Sigmoid colon (tissue), 7 donors: ENCODE measurements around the gene MAP3K7CL. TPM values are rescaled to one million over a fixed set of nuclear protein-coding genes. Genes with fewer than 3 reads are reported as not detected.

Experiments used
- DNase-seq: peaks from one replicate; pipeline ENCODE4 v3.0.0-alpha.2; 2019
- H3K27ac ChIP-seq, 4 donors: fragments of 200-600 bp; sonication (generic); one replicate each; pipeline ENCODE4 v1.5.1; 2016 to 2019; ENCODE audit warnings: mild to moderate bottlenecking in 1 of 4
- H3K27me3 ChIP-seq, 3 donors: fragments of 200-600 bp; sonication (generic); one replicate each; pipeline ENCODE4 v1.5.1; 2019; ENCODE audit warnings: mild to moderate bottlenecking in 1 of 3
- H3K36me3 ChIP-seq, 4 donors: fragments of 200-600 bp; sonication (generic); one replicate each; pipeline ENCODE4 v1.5.1; 2016 to 2019
- H3K4me1 ChIP-seq, 4 donors: fragments of 200-600 bp; sonication (generic); one replicate each; pipeline ENCODE4 v1.5.1; 2017 to 2019
- H3K4me3 ChIP-seq, 4 donors: fragments of 200-600 bp; sonication (generic); one replicate each; pipeline ENCODE4 v1.5.1; 2017 to 2019; ENCODE audit warnings: mild to moderate bottlenecking in 2 of 4, moderate library complexity in 1 of 4
- H3K9me3 ChIP-seq, 4 donors: fragments of 200-600 bp in 3 of 4; sonication (generic) in 3 of 4; one replicate each; pipeline versions ENCODE4 v1.5.1 to v1.6.1; 2013 to 2019
- CTCF ChIP-seq, 4 experiments: fragments of 450-650 bp in 3 of 4; fragments of 200-600 bp in 1 of 4; IDR thresholded peaks; one replicate each; pipeline ENCODE4 v1.5.1; 2016 to 2019; ENCODE audit warnings: antibody characterized with exemption in 4 of 4, mild to moderate bottlenecking in 3 of 4, moderate library complexity in 2 of 4
- EP300 ChIP-seq, 4 donors: sonication (generic); formaldehyde crosslinking; IDR thresholded peaks; one replicate each; pipeline ENCODE4 v1.6.1; 2017; ENCODE audit warnings: antibody characterized with exemption in 4 of 4
- POLR2A ChIP-seq, 2 donors: fragments of 450-650 bp; IDR thresholded peaks; one replicate each; pipeline ENCODE4 v1.6.1; 2016; ENCODE audit warnings: antibody characterized with exemption in 2 of 2, mild to moderate bottlenecking in 2 of 2, moderate library complexity in 2 of 2
- POLR2AphosphoS5 ChIP-seq, 4 donors: sonication (generic); formaldehyde crosslinking; IDR thresholded peaks; one replicate each; pipeline ENCODE4 v1.6.1; 2017; ENCODE audit warnings: antibody characterized with exemption in 4 of 4
- WGBS, 2 donors: extraction: QIAGEN DNeasy Blood & Tissue Kit; methylation state at CpG; one replicate each; pipeline ENCODE4 v1.1.7; 2013; 5-methylcytosine and 5-hydroxymethylcytosine counted together
- intact Hi-C: fragments of 100-400 bp; cut with DNase I; formaldehyde crosslinking; loops from one replicate; pipeline ENCODE4 v1.15.1; 2023
- polyA plus RNA-seq, 3 donors: library from polyadenylated mRNA; stranded (reverse); fragments of 200-250 nt; gene quantifications; one replicate each; pipeline ENCODE4 v1.2.3, GENCODE V29; 2013
- total RNA-seq, 4 donors: library from RNA; depleted of rRNA; stranded (reverse); fragments of >200 nt; gene quantifications; one replicate each; pipeline ENCODE4 v1.1.0, GENCODE V29; 2016
- donor health status: healthy with polysubstance abuse.
- donor health status: Bipolar disorder and iron deficiency.
- donor health status: healthy.

MAP3K7CL gene
- total and polyA plus RNA-seq, 7 donors = 2.3 to 12.2 (median 4.6) TPM

GRCh38 chr21:29114765-29115500 is 15.5 kb upstream of the MAP3K7CL start:
- Histone ChIP-seq H3K4me1 (no peaks in the 10 kb centered on the region), H3K9me3 (no peaks in the 10 kb centered on the region), H3K4me3 (no peak overlapping the region), H3K36me3 (no peaks in the 10 kb centered on the region), H3K27ac (no peak overlapping the region), H3K27me3 (no peaks in the 10 kb centered on the region)
- intact Hi-C loops = no loop called here
- WGBS, 2 donors = 83% methylated on average over 5 of the region's 5 CpGs
- no peak for TF ChIP-seq POLR2A (IDR thresholded peaks at IDR 0.05)
- no peak for TF ChIP-seq EP300 (IDR thresholded peaks at IDR 0.05)
- TF ChIP-seq POLR2AphosphoS5 (IDR thresholded peaks at IDR 0.05) = no peak
- no peak for TF ChIP-seq CTCF (IDR thresholded peaks at IDR 0.05)
- no peak for DNase-seq

GRCh38 chr21:29115899-29116298 is 14.5 kb upstream of the MAP3K7CL start:
- no peak for DNase-seq
- TF ChIP-seq EP300 (IDR thresholded peaks at IDR 0.05) (no peak), CTCF (IDR thresholded peaks at IDR 0.05) (no peak), POLR2A (IDR thresholded peaks at IDR 0.05) (no peak), POLR2AphosphoS5 (IDR thresholded peaks at IDR 0.05) (no peak)
- intact Hi-C loops = no loop called here
- H3K27ac ChIP-seq = no peak overlapping the region
- H3K4me3 ChIP-seq = no peak overlapping the region
- WGBS, 2 donors = 82 to 90% methylated on average over 8 of the region's 8 CpGs
- H3K27me3 ChIP-seq = no peaks in the 10 kb centered on the region
- no peaks in the 10 kb centered on the region for H3K4me1 ChIP-seq
- H3K9me3 ChIP-seq = no peaks in the 10 kb centered on the region
- H3K36me3 ChIP-seq = no peaks in the 10 kb centered on the region

- Histone ChIP-seq H3K4me1 (no peaks in the 10 kb centered on the region), H3K27ac (no peak overlapping the region), H3K36me3 (no peaks in the 10 kb centered on the region), H3K27me3 (no peaks in the 10 kb centered on the region), H3K4me3 (no peak overlapping the region), H3K9me3 (no peaks in the 10 kb centered on the region)
- WGBS, 2 donors = 80 to 91% methylated on average over 3 of the region's 3 CpGs
- no peak for DNase-seq
- TF ChIP-seq EP300 (IDR thresholded peaks at IDR 0.05) (no peak), CTCF (IDR thresholded peaks at IDR 0.05) (no peak), POLR2AphosphoS5 (IDR thresholded peaks at IDR 0.05) (no peak), POLR2A (IDR thresholded peaks at IDR 0.05) (no peak)
- intact Hi-C loops = no loop called here
These were observed 13.0 kb upstream of the MAP3K7CL start for GRCh38 chr21:29117372-29117955.

- no peak overlapping the region for H3K4me3 ChIP-seq
- no peak overlapping the region for H3K27ac ChIP-seq
- H3K9me3 ChIP-seq = no peaks in the 10 kb centered on the region
- H3K36me3 ChIP-seq = no peaks in the 10 kb centered on the region
- DNase-seq = no peak
- H3K27me3 ChIP-seq = no peaks in the 10 kb centered on the region
- TF ChIP-seq EP300 (IDR thresholded peaks at IDR 0.05) (no peak), POLR2AphosphoS5 (IDR thresholded peaks at IDR 0.05) (no peak), POLR2A (IDR thresholded peaks at IDR 0.05) (no peak), CTCF (IDR thresholded peaks at IDR 0.05) (no peak)
- WGBS, 2 donors = 91 to 94% methylated on average over 1 of the region's 1 CpG
- intact Hi-C loops = no loop called here
- H3K4me1 ChIP-seq = no peaks in the 10 kb centered on the region
These were observed 8.7 kb upstream of the MAP3K7CL start for GRCh38 chr21:29121759-29122158.
